ENCODE results near the gene SDK1.

- TF ChIP-seq POLR2A (IDR thresholded peaks at IDR 0.05) (no peak), CTCF (IDR thresholded peaks at IDR 0.05) (no peak), POLR2AphosphoS5 (IDR thresholded peaks at IDR 0.05; ENCODE audit: insufficient read depth in 1 of 2, low read depth in 1 of 2) (no peak)
Observed at GRCh38 chr7:4225361-4225771, 924.3 kb downstream of the SDK1 start.

Data from vagina (tissue), 2 donors.